ENCODE results near the gene PTPN11.

Gene PTPN11

DNA sequence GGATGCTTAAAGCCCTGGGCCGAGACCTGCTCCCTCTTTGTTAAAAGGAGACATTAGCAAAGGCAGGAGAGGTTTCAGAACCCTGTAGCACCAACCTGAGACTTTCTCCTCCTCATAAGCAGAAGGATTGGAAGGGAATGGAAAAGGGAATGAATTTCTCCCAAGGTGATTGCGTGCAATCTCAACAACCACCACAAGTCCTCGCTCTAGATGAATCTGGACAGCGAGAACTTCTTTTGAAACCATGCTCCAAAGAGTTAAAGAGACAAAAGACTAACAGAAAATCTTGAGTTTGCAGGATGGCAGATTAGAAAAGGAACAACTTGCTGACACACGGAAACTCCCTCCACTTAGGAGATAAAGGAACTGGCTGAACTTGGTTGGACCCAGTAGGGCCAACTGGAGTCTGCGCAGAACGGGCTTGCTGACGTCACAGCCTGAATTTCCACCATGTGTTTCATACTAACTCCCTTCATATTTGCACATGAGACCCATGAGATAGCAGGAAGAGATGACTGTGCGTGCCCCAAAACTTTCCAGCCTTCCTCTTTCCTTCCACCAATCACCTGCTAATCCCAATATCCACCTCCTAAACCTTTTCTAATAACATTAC lies 137.0 kb downstream of the PTPN11 start:
- no peak for DNase-seq

DNA sequence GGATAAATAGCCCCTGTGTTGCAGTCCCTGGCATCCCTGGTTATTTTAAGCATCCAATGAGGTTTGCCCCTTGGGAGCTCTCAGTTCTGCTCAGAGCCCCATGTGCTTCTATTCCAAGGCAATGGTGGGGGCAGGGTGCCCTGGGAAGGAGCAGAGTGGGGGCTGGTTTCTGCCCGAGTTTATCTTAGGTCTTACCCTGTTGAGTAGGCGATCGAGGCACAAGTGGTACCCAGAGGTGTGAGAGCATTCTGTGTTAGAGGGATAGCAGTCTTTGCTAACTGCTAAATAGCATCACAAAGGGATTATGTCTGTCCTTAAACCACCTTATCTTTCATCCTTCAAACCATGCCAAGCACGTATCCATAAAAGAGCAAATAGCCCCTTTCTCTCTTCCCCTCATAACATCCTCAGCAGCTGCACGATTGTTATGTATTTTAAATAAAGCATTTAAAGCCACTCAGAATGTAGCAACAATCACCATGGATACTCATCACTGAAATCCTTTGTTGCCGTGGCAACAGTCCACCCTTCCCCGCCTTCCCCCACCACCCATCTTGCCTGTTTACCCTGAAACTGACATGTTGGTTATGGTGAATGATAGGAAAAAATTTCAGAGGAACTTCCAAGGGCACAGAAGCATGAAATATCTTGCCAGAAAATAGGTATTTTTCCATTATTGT lies 139.3 kb downstream of the PTPN11 start:
- no peak for DNase-seq

Data from activated CD4-positive, alpha-beta T cell treated with anti-CD3 and anti-CD28 coated beads, Interleukin-2, amount 50 U/mL, for 48 hours (primary cell).